ENCODE results near the gene SLC25A41.

SLC25A41 gene

GRCh38 chr19:6478815-6479214, 45.3 kb upstream of the SLC25A41 start:
- no peak overlapping the region for H3K4me3 ChIP-seq (ENCODE audit: low read depth, low read length, poor library complexity, severe bottlenecking)
- no peaks in the 10 kb centered on the region for H3K9me2 ChIP-seq (ENCODE audit: low read depth, low read length)
- TF ChIP-seq, protein P1, sequence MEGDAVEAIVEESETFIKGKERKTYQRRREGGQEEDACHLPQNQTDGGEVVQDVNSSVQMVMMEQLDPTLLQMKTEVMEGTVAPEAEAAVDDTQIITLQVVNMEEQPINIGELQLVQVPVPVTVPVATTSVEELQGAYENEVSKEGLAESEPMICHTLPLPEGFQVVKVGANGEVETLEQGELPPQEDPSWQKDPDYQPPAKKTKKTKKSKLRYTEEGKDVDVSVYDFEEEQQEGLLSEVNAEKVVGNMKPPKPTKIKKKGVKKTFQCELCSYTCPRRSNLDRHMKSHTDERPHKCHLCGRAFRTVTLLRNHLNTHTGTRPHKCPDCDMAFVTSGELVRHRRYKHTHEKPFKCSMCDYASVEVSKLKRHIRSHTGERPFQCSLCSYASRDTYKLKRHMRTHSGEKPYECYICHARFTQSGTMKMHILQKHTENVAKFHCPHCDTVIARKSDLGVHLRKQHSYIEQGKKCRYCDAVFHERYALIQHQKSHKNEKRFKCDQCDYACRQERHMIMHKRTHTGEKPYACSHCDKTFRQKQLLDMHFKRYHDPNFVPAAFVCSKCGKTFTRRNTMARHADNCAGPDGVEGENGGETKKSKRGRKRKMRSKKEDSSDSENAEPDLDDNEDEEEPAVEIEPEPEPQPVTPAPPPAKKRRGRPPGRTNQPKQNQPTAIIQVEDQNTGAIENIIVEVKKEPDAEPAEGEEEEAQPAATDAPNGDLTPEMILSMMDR (IDR thresholded peaks at IDR 0.05; ENCODE audit: low read length): no peak
- no peak for TF ChIP-seq EZH2 (IDR thresholded peaks at IDR 0.05; ENCODE audit: borderline replicate concordance, low read length)
- H4K20me1 ChIP-seq (ENCODE audit: insufficient read depth, low read length): no peaks in the 10 kb centered on the region
- no peak overlapping the region for H3K27ac ChIP-seq (ENCODE audit: low read depth, low read length, poor library complexity, severe bottlenecking)
- H2AFZ ChIP-seq (ENCODE audit: low read length): no peak overlapping the region
- no peaks in the 10 kb centered on the region for H3K27me3 ChIP-seq (ENCODE audit: insufficient read depth, low read length)
- no peaks in the 10 kb centered on the region for H3K9me3 ChIP-seq (ENCODE audit: low read length)
- no peak overlapping the region for H3K9ac ChIP-seq (ENCODE audit: low read length)
- peaks cover 26% of the 10 kb centered on the region for H3K4me1 ChIP-seq (ENCODE audit: insufficient read depth, low read length, severe bottlenecking)
- H3F3A ChIP-seq (ENCODE audit: insufficient read depth, low read length): no peaks in the 10 kb centered on the region
- H3K79me2 ChIP-seq (ENCODE audit: insufficient read depth, low read length): no peaks in the 10 kb centered on the region
- peaks cover 36% of the 10 kb centered on the region for H3K36me3 ChIP-seq (ENCODE audit: insufficient read depth, low read length)
- H3K4me2 ChIP-seq (ENCODE audit: low read length): no peak overlapping the region

DNA sequence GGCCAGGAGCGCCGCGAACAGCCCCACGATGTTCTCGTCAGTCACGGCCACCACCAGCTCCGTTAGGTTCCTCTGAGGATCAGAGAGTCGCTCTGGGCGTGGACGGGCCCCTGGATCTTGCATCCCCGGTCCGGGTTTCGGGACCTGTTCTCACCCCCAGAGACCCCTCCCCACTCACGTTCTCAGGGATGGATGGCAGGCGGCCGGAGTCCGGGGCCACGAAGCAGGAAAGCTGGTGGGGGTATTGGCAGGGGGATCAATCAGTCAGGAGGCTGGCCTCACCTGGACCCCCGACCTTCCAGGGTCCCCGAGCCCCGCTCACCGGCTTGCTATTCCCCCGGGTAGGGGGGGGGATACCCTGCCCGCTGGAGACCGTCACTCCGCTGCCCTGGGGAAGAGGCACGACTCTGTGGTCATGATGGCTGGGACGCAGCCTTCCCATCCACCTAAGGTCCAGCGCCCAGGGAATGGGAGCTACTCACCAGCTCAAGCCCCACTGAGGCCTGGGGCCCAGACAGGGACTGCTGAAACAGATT, 43.4 kb upstream of the SLC25A41 start:
- Histone ChIP-seq H3K9me2 (ENCODE audit: low read depth, low read length) (no peaks in the 10 kb centered on the region), H3K79me2 (ENCODE audit: insufficient read depth, low read length) (no peaks in the 10 kb centered on the region), H2AFZ (ENCODE audit: low read length) (no peak overlapping the region), H3K27ac (ENCODE audit: low read depth, low read length, poor library complexity, severe bottlenecking) (no peak overlapping the region), H3K36me3 (ENCODE audit: insufficient read depth, low read length) (peaks cover 36% of the 10 kb centered on the region), H3K9ac (ENCODE audit: low read length) (no peak overlapping the region), H3K27me3 (ENCODE audit: insufficient read depth, low read length) (no peaks in the 10 kb centered on the region), H3K4me3 (ENCODE audit: low read depth, low read length, poor library complexity, severe bottlenecking) (no peak overlapping the region), H4K20me1 (ENCODE audit: insufficient read depth, low read length) (no peaks in the 10 kb centered on the region), H3F3A (ENCODE audit: insufficient read depth, low read length) (no peaks in the 10 kb centered on the region), H3K4me1 (ENCODE audit: insufficient read depth, low read length, severe bottlenecking) (peaks cover 15% of the 10 kb centered on the region), H3K4me2 (ENCODE audit: low read length) (no peak overlapping the region), H3K9me3 (ENCODE audit: low read length) (no peaks in the 10 kb centered on the region)
- TF ChIP-seq EZH2 (IDR thresholded peaks at IDR 0.05; ENCODE audit: borderline replicate concordance, low read length): no peak
- TF ChIP-seq, protein P1 (IDR thresholded peaks at IDR 0.05; ENCODE audit: low read length): no peak

DNA sequence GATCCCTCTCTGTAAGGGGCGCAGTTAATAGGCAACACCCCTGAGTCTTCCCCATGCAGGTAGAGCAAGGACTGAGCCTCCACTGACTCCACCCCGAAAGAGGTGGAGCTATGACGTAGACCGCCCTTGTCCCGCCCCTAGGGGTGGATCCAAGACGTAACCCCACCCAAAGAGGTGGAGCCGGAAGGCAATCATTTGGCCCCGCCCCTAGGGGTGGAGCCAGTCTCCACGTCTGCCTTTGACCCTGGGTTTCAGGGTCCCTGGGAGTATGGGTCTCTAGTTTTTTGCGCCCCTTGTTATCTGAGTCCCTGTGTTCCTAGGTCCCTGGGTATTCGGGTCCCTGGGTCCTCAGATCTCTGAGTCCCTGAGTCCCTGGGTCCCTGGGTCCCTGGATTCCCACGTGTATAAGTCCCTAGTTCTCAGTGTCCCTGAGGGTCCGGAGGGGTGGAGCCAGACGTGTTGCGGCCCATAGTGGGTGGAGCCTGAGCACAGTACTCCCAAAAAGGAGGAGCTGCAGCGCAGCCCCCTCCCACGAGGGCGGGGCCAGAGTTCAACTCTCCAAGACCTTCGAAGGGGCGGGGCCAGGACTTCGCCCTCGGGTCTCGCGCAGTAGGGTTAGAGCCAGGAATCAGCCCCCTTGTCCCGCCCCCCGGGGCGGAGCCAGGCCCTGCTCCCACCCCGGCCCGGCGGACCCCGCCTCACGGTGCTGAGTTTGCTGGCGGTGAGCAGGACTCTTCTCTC, 42.8 kb upstream of the SLC25A41 start:
- no peak overlapping the region for H3K27ac ChIP-seq (ENCODE audit: low read depth, low read length, poor library complexity, severe bottlenecking)
- no peaks in the 10 kb centered on the region for H3K27me3 ChIP-seq (ENCODE audit: insufficient read depth, low read length)
- peaks cover 11% of the 10 kb centered on the region for H3K4me1 ChIP-seq (ENCODE audit: insufficient read depth, low read length, severe bottlenecking)
- no peaks in the 10 kb centered on the region for H4K20me1 ChIP-seq (ENCODE audit: insufficient read depth, low read length)
- no peak overlapping the region for H3K4me3 ChIP-seq (ENCODE audit: low read depth, low read length, poor library complexity, severe bottlenecking)
- no peak overlapping the region for H3K9ac ChIP-seq (ENCODE audit: low read length)
- no peak overlapping the region for H2AFZ ChIP-seq (ENCODE audit: low read length)
- H3K9me2 ChIP-seq (ENCODE audit: low read depth, low read length): no peaks in the 10 kb centered on the region
- H3K4me2 ChIP-seq (ENCODE audit: low read length): no peak overlapping the region
- no peak for TF ChIP-seq EZH2 (IDR thresholded peaks at IDR 0.05; ENCODE audit: borderline replicate concordance, low read length)
- TF ChIP-seq, protein P1 (IDR thresholded peaks at IDR 0.05; ENCODE audit: low read length): no peak
- peaks cover 36% of the 10 kb centered on the region for H3K36me3 ChIP-seq (ENCODE audit: insufficient read depth, low read length)
- no peaks in the 10 kb centered on the region for H3F3A ChIP-seq (ENCODE audit: insufficient read depth, low read length)
- H3K9me3 ChIP-seq (ENCODE audit: low read length): no peaks in the 10 kb centered on the region
- H3K79me2 ChIP-seq (ENCODE audit: insufficient read depth, low read length): no peaks in the 10 kb centered on the region
